ENCODE results near the gene ANKS3.
"Not testable (repeated sequence)": the region's sequence is repeated elsewhere in the genome, so short reads cannot be mapped to it uniquely, and the experiment has no call there.

ANKS3 gene

DNA sequence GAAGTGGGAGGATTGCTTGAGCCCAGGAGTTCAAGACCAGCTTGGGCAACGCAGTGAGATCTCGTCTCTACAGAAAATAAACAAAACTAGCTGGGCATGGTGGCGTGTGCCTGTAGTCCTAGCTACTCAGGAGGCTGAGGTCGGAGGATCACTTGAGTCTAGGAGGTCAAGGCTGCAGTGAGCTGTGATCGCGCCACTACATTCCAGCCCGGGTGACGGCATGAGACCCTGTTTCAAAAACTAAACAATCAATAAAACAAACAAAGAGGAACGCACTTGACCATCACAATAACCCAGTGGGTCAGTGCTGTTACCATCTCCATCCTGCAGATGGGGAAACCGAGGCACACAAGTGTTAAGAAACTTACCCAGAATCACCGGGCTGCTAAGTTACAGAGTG lies 19.2 kb upstream of the ANKS3 start:
- DNase-seq (ENCODE audit: low read depth), result no peak

DNA sequence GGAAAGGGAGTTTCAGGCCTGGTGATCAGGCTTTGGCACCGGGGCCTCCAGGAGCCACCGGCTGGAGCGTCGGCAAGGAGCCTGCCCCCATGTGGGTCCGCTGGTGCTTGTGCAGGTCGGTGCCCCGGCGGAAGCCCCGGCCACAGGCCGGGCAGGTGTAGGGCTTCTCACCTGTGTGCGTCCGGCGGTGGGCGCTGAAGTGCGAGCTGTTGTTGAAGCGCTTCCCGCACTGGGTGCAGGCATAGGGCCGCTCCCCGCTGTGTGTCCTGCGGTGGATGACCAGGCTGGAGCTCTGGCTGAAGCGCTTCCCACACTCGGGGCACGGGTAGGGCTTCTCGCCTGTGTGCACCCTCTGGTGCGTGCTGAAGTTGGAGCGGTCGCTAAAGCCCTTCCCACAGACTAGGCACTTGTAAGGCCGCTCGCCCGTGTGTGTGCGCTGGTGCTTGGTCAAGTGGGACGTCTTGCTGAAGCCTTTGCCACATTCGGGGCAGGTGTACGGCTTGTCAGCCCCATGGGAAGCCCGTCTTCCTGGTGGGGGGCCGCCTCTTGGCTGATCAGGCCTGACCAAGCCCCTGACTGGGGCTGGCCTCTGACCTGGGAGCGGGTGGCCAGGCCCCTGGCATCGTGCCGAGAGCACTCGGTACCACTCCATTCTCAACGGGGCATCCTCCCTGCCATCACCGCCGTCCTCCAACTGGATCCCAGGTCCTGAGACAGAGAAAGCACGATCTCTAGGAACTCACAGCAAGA lies 18.5 kb upstream of the ANKS3 start:
- DNase-seq (ENCODE audit: low read depth), result no peak

DNA sequence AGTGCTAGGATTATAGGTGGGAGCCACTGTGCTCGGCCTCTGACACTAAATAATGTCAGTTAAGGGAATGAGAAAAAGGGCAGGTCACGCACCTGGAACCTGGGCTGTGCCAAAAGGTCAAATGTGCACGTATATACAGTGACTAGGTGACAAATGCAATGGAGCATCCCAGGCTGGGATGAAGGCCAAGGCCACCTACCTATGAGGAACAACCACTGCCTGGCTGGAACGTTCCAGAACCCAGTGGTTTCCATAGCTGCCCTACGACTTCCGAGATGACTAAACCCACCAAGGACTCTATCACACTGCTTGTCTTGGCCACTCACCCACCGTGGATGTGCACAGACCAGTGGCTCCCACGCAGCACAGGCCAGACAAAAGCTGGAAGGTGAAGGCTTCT lies 16.8 kb upstream of the ANKS3 start:
- DNase-seq (ENCODE audit: low read depth), result no peak

DNA sequence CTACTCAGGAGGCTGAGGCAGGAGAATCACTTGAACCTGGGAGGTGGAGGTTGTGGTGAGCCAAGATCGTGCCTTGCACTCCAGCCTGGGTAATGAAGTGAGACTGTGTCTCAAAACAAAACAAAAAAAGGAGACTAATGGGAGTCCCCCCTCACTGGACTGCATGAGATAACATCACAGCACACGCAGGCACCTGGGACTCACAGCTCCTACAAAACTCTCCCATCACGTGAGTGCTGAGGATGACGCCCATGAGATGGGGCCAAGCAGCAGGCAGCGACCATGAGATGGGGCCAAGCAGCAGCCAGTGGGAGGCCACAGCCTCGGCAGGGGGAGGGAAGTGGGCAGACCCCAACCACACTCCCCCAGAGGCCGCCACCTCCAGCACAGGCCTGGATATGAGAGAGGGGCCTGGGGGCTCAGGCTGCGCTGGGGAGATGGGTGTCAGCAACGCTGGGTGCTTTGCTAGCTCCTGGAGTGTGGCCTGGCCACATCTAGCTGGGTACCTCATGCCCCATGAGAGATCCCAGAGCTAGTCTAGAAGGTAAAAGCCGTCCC lies 15.7 kb upstream of the ANKS3 start:
- DNase-seq (ENCODE audit: low read depth), result no peak

DNA sequence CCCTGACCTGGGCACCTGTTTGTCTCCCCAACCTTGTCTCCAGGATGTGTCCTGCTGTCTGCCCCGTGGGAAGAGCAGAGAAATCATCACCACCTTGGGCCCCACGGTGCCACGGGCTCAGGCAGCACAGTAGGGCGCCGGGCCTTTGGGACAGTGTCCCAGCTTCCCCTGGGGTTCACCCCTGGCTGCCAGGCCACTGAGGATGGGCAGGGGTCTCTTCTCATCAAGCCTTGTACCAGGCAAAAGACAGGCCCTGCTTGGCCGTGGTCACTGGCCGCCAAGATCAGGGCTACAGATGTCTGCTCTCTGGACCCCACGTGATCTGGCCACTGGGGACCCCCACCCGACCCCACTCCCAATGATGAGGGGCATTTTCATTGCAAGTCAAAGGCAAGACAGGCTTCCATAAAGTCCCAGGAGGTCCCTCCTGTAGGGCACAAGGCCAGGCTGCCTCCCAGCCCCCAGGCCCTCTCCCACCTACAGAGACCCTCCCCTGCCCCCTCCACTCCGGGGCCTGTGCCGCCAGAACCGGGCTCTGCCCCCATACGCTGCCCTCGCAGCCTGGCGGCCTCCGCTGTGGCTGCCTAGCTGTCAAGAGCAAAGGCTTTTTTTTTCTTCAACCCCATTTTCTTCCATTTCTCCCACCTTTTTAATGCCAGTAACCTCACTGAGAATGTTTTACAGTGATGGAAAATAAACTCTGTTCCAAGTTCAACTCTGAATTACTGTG lies 14.8 kb upstream of the ANKS3 start:
- no peak for DNase-seq (ENCODE audit: low read depth)

DNA sequence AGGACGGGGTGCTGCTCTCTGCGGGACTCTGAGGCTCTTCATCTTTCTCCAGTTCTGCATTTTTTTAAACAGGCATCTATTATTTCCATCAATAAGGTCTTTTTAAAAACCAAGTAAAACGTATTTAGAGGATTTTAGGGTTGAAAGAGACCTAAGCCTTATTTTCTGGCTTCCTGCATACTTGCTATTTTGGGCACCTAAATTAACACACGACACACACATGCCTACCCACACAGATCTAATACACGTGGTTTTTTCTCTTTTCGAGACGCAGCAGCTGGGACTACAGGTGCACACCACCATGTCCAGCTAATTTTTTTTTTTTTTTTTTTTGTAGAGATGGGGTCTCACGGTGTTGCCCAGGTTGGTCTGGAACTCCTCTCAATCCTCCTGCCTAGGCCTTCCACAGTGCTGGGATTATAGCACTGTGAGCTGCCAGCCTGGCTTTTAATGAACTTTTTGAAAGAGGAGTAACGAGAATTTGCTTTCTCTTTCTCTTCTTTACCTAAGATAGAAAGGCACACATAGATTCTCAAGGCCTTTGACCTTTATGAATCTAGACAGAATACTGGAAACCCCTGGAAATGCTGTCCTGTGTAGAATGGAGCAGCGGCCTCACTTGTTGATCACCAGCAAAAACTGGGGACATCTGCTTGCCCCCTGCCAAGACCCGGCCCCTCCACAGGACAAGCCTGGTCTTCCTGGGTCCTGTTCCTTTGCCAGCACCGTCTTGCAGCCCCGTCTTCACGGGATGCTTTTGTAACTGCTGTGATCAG lies 14.0 kb upstream of the ANKS3 start:
- DNase-seq (ENCODE audit: low read depth), result no peak

DNA sequence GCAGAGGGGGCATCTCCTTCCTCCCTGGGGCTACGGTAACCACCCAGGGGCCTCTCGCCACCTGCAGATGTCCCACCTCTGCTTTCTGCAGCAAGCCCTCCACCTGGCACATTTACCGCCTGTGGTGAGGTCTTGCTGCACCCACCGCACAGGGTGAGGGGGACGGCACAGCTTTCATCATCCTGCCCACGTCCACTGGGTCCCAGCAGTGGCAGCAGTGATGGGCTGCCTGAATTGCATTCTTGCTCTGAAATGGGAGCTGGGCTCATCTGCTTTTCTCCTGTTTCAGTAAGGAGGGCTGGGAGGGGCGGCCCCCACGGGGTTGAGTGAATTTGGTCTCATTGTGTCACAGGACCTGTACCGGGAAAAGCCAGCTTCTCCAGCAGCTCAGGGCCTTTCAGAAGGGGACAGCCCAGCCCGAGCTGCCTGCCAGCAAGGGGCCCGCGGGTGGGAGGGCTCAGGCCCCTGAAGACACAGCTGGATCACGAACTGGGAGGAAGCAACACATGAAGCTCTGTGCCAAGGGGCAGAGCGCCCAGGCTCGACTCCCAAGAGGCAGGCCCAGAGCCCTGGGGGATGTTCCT lies 13.0 kb upstream of the ANKS3 start:
- no peak for DNase-seq (ENCODE audit: low read depth)

DNA sequence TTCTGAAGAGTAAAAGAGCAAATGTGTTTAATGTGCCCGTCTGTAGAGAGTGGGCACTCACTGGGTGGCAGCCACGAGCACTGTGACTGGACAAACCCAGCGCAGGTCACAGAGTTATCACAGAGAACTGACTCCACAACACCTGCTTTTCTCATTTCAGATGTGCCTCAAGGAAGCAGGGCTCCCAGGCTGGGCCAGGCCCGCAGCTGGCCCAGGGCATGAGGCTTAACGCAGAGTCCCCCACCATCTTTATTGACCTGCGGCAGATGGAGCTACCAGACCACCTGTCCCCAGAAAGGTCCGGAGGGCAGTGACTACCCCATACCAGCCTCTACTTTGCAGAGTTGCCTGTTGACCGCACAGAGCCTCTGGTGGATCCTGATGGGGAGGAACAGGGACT lies 12.1 kb upstream of the ANKS3 start:
- no peak for DNase-seq (ENCODE audit: low read depth)

DNA sequence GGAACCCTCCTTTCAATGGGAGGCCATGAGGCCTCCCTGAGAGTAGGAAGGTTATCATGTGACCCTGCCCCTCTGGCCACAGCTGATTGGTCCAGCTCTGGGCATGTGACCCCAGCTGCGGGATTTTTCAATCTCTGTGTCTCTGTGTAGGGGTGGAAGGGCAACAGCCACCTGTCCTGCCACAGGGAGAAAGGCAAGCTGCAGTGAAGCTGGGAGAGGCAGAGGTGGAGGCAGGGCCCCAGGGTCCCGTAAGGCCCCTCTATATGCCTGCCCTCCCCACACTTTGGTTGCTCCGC lies 11.2 kb upstream of the ANKS3 start:
- no peak for DNase-seq (ENCODE audit: low read depth)

DNA sequence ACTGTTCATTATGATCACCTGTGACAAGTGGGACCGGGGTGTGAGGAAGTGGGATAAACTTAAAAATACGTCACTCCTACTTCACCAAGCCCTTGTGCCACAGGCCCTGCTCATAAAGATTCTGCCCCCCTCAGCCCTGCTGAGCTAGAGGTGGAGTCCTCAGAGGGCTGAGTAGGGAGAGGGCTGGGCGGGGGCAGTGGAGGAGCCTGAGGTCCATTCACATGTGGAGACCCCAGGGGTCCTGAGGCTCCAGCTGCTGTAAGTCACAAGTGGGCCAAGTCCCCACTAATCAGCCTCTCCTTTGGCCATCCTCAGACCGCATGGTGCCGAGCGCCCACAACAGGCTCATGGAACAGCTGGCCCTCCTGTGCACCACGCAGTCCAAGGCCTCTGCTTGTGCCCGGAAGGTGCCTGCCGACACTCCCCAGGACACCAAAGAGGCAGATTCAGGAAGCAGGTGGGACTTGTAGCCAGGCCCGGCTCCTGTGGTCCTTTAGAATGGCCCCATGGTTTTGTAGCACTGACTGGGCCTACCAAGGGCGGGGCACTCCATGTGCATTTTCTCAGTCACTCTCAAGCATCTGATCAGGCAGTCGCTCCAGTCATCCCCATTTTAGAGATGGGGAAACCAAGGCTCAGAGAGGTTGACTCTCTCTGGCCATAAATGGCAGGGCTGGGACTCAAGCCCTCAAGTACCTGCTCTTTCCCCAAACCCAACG lies 10.6 kb upstream of the ANKS3 start:
- no peak for DNase-seq (ENCODE audit: low read depth)

DNA sequence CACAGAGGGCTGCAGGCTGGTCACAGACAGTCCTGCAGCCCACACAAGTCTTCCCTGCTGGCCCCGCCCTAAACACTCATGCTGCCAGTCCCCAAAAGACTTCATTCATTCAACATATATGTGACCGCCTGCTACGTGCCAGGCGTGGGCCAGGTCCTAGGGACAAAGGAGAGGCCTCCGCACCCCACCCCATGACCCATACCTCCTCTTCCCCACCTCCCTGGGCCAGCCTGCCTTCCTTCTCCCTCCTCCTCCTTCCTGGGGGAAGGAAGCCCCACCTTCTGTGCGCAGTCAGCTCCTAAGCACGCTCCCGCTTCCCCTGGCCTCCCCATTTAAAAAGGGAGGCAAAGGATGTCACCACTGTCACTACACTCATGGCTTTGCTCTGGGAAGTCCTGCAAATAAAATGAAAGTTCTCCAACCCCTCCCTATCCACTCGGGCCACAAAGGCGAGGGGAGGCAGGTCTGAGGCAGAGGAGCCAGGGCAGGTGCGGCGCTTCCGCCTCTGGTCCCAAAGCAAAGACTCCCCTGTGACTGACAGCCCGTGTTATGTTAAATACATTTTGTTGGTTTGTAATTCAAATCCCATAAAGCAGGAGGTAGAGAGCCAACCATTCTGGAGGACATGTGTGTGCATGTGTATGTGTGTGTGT lies 9.3 kb upstream of the ANKS3 start:
- DNase-seq (ENCODE audit: low read depth), result no peak

DNA sequence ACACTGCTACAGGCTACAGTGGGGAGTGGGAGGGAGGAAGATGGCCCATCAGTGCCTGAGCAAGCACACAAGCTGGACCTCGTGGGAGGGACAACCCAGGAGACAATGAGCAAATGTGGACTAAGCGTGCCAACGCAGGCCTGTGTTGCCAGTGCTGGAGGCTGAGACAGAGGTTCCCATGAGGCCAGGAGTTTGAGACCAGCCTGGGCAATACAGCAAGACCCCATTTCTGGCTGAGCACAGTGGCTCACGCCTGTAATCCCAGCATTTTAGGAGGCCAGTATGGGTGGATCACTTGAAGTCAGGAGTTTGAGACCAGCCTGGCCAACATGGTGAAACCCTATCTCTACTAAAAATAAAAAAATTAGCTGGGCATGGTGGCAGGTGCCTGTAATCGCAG lies 4.3 kb upstream of the ANKS3 start:
- DNase-seq (ENCODE audit: low read depth), result not testable (repeated sequence)

DNA sequence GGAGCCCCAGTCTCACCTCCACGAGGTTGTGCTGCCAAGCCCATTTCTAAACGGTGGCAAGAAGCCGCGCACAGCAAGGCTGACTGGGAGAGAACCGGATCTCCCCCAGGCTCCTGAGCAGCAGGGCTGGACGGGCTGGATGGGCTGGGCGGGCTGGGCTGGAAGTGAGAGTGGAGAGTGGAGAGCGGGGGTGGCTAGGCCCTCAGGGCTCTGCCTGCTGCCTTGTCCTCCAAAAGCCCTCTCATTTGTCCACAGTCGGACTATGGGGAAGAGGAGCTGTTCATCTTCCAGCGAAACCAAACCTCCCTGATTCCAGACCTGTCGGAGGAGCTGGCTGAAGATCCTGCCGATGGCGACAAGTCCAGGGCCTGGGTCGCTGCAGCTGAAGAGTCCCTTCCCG lies 3.5 kb upstream of the ANKS3 start:
- DNase-seq (ENCODE audit: low read depth), result no peak

DNA sequence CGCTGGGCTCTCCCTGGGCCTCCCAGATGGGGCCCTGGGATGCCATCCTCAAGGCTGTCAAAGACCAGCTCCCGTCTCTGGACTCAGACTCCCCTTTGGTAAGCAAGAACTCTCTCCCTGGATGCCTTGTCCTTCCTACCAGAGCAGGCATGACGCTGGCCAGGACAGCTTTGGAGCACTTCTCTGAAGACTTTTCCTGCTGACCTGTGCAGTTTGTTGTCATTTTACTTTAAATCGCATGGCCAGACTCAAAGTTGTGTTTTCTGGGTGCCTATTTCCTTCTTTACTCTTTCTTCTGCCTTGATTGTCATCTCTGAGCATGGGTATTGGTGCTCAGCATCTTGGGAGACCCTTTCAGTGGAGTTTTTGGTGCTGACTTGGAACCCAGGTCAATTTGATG lies 2.5 kb upstream of the ANKS3 start:
- no peak for DNase-seq (ENCODE audit: low read depth)

DNA sequence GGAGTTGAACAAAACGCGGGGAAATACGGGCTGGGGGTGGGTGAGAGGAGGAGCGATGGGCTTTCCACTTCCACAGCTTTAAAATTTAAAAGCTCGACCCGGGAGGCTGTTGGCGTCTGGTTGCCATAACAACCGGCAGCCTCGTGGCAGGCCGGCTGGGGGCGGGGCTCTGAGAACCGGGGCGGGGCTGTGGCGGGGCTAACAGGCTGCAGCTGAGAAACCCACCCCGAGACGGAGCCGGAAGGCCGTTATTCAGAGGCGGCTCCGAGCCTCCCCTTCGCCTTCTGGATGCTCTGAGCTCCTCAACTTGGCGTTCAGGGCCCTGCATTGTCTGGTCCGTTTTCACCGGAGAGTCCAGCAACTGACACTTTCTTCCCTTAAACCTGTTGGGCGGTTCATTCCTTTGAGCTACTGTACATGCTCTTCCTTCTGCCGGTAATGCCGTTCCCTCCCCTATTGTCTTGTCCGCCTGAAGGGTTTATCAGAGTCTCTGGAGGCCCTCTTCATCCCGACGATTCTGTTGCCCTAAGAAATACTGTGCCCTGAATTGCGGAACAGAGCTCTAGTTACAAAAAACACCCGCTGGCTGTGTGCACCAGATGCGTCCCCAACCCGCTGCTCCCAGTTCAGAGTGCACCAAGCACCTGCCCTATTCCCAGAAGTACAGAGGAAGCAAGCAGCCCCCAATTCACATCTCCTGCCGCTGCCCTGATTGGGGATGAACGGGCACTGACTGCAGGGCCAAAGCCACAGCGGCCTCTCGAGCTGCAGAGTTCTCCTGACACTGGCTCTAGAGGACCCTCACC lies 862 bp upstream of the ANKS3 start:
- DNase-seq (ENCODE audit: low read depth), result peak; percentile 9

DNA sequence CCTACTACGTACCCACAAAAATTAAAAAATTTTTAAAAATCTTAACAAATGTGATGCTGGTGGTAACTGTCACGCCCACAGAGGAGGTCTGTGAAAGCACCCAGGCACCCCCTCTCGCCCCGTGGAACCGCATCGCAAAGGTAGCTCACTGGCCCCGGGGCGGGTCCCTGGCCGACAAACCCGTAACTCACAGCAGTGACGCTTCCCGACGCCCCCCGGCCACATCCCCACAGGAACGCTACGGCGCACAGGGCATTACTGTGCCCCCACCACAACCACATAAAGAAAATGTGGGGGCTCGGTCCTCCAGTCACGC lies 366 bp downstream of the ANKS3 start:
- DNase-seq (ENCODE audit: low read depth), result no peak

DNA sequence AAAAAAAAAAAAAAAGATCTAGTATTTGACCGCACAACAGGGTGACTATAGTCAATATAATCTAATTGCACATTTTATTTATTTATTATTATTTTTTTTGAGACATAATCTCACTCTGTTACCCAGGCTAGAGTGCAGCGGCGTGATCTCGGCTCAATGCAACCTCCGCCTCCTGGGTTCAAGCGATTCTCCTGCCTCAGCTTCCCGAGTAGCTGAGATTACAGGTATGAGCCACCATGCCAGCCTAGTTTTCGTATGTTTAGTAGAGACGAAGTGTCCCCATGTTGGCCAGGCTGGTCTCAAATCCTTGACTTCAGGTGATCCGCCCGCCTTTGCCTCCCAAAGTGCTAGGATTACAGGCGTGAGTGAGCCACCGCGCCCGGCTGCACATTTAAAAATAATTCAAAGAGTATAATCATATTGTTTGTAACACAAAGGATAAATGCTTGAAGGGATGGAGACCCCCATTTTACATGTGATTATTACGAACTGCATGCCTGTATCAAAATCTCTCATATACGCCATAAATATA lies 794 bp downstream of the ANKS3 start:
- no peak for DNase-seq (ENCODE audit: low read depth)

DNA sequence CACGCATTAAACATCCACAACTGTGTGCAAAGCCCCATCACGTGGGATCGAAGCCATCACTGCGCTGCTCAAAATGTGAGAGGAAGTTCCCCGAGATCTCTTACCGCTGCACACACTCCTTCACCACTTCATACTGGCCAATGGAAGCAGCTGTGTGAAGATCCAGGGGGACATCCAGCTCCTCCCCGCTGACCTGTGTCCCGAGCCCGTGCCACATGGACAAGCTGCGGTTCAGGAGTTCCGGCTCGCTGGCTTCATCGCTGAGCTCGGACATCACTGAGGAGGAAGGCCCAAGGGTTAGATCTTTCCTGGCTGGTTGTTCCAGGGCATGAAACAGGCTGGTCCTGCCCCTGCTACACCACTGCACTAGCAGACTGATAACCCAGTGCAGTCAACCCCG lies 4.2 kb downstream of the ANKS3 start:
- DNase-seq (ENCODE audit: low read depth), result no peak

DNA sequence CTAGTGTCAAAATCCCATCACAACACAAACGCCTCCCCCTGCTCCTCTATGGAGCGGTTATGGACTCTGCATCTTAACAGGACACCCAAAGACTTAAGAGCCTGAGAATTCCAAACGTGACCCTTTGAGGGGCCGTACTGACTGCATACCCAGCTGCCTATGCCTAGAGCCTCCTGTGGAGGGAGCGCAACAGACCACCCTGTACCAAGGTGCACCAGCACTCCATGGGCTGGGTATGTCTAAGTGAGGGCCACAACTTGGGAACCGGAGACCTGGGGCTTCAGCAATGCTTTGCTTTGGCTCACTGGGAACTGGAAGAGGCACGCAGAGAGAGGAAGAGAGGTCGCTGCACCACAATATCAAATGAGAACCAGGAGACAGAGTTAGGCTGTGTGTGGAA lies 5.4 kb downstream of the ANKS3 start:
- DNase-seq (ENCODE audit: low read depth), result no peak

DNA sequence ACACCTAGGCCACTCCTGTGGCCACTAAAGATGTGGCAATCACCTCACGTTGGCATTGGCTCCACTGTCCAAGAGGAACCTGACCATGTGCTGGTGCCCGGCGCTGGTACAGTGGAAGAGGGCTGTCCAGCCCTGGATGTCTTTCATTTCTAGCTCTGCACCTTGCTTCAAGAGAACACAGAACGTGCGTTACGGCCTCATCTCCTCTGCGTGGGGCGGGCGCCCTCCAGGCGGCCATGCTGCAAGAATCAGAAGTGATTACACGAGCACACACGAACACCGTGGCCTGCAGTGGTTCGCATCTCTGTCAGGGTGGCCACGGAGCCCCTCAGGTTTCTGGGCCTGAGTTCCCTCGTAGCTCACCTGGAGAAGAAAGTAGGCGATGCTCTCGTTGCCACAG lies 7.5 kb downstream of the ANKS3 start:
- DNase-seq (ENCODE audit: low read depth), result no peak
